Adrenal gland (tissue), 5 donors: ENCODE data around the gene IL1RAPL2.

Experiments used
- POLR2A ChIP-seq, 2 donors: fragments of 450-650 bp; IDR thresholded peaks; one replicate each; pipeline ENCODE4 v1.6.1; 2017; ENCODE audit warnings: antibody characterized with exemption in 2 of 2, mild to moderate bottlenecking in 2 of 2, moderate library complexity in 1 of 2
- TF ChIP-seq, protein P1 (sequence below), 6 experiments: fragments of 450-650 bp in 4 of 6; fragments of 200-600 bp in 2 of 6; sonication (generic) in 1 of 6; IDR thresholded peaks; 1 replicate in 5 of 6; 2 replicates in 1 of 6; pipeline versions ENCODE4 v1.5.1 to v1.8.0; 2016 to 2021; ENCODE audit warnings: antibody characterized with exemption in 6 of 6, mild to moderate bottlenecking in 2 of 6, moderate library complexity in 1 of 6
- donor health status: DM: no; HTN: no; CAD: no.

DNA sequence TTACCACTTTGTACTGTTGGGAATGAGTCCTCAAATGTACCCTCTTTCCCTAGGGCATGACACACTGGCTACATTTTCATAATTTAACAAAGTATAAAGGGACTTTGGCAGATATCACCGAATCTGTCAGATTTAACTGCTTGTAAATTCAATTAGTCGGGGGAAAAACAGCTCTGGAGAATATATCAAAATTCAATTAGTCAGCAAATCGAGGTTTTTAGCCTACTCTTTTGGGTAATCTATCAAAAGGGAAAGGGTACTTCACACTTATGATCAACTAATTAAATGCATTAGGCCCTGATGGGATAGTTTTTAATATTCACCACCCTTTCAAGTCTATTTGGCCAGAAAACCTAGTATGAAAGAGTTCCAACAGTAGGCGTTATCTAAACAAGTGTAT lies 141.0 kb downstream of the IL1RAPL2 start:
- TF ChIP-seq, protein P1, sequence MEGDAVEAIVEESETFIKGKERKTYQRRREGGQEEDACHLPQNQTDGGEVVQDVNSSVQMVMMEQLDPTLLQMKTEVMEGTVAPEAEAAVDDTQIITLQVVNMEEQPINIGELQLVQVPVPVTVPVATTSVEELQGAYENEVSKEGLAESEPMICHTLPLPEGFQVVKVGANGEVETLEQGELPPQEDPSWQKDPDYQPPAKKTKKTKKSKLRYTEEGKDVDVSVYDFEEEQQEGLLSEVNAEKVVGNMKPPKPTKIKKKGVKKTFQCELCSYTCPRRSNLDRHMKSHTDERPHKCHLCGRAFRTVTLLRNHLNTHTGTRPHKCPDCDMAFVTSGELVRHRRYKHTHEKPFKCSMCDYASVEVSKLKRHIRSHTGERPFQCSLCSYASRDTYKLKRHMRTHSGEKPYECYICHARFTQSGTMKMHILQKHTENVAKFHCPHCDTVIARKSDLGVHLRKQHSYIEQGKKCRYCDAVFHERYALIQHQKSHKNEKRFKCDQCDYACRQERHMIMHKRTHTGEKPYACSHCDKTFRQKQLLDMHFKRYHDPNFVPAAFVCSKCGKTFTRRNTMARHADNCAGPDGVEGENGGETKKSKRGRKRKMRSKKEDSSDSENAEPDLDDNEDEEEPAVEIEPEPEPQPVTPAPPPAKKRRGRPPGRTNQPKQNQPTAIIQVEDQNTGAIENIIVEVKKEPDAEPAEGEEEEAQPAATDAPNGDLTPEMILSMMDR (IDR thresholded peaks at IDR 0.05), result no peak
- TF ChIP-seq POLR2A (IDR thresholded peaks at IDR 0.05), result no peak
